IMR-90 (cell line): ENCODE results near the gene ANKRD45. TPM values are rescaled to one million over a fixed set of nuclear protein-coding genes. Genes with fewer than 3 reads are reported as not detected.

Experiments used
- ATAC-seq: fragments of 200-7000 bp; cut with Tn5 transposase; 2 replicates; pipeline ENCODE4 v1.9.1; 2020; ENCODE audit warnings: low read depth, mild to moderate bottlenecking, moderate library complexity
- BruUV-seq: library from RNA; stranded (reverse); fragments of 400-500 nt; replicated peaks from 2 replicates; lab custom pipeline; 2021; lab: Mats Ljungman, UMichigan
- CTCF ChIA-PET: fragments of 300-600 bp; formaldehyde crosslinking; extraction: SDS; loops from one replicate; lab custom pipeline; 2021; ENCODE audit warnings: antibody characterized with exemption; lab: Yijun Ruan, JAX
- POLR2A ChIA-PET: fragments of 300-600 bp; sonication (Branson Sonifier 250); formaldehyde crosslinking; loops from one replicate; lab custom pipeline; 2022; ENCODE audit warnings: antibody characterized with exemption; ENCODE audit not compliant: unreplicated experiment; lab: Charles Lee
- DNase-seq: peaks from one replicate; pipeline ENCODE4 v3.0.0; 2013
- H2AFZ ChIP-seq: replicated peaks from 2 replicates; pipeline ENCODE3; 2013; ENCODE audit warnings: low read length, mild to moderate bottlenecking; ENCODE audit not compliant: poor library complexity
- H2AK5ac ChIP-seq: 2 replicates; pipeline ENCODE4 v1.6.1; 2013; ENCODE audit warnings: low read depth, low read length, inconsistent platforms
- H2AK9ac ChIP-seq: replicated peaks from 2 replicates; pipeline ENCODE3; 2013; ENCODE audit warnings: mild to moderate bottlenecking, low read depth, low read length, moderate library complexity; ENCODE audit not compliant: poor library complexity
- H2BK120ac ChIP-seq: 2 replicates; pipeline ENCODE4 v1.6.1; 2013; ENCODE audit warnings: low read depth, low read length, inconsistent platforms
- H2BK15ac ChIP-seq: 3 replicates; pipeline ENCODE4 v1.6.1; 2013; ENCODE audit warnings: low read depth, low read length, inconsistent platforms
- H2BK20ac ChIP-seq: 2 replicates; pipeline ENCODE4 v1.6.1; 2013; ENCODE audit warnings: low read depth, mild to moderate bottlenecking, inconsistent platforms, low read length, moderate library complexity
- H2BK5ac ChIP-seq: 2 replicates; pipeline ENCODE4 v1.6.1; 2013; ENCODE audit warnings: mild to moderate bottlenecking, low read depth, low read length, inconsistent platforms; ENCODE audit not compliant: poor library complexity, severe bottlenecking
- H3K14ac ChIP-seq: replicated peaks from 2 replicates; pipeline ENCODE4 v1.6.1; 2013; ENCODE audit warnings: low read depth, low read length, inconsistent platforms
- H3K18ac ChIP-seq: 2 replicates; pipeline ENCODE4 v1.6.1; 2013; ENCODE audit warnings: low read depth, low read length, control low read depth
- H3K23ac ChIP-seq: 2 replicates; pipeline ENCODE4 v1.6.1; 2013; ENCODE audit warnings: low read depth, low read length, inconsistent platforms
- H3K27ac ChIP-seq: 2 replicates; pipeline ENCODE4 v1.5.1; 2013; ENCODE audit warnings: mild to moderate bottlenecking, control low read depth, low read length; ENCODE audit not compliant: insufficient read depth
- H3K27me3 ChIP-seq: 2 replicates; pipeline ENCODE4 v1.6.1; 2013; ENCODE audit warnings: low read length; ENCODE audit not compliant: control insufficient read depth, insufficient read depth
- H3K36me3 ChIP-seq: 2 replicates; pipeline ENCODE4 v1.6.1; 2013; ENCODE audit warnings: low read length, mixed read lengths; ENCODE audit not compliant: control insufficient read depth, insufficient read depth
- H3K4ac ChIP-seq: 2 replicates; pipeline ENCODE4 v1.6.1; 2013; ENCODE audit warnings: low read depth, low read length, inconsistent platforms
- H3K4me1 ChIP-seq: 2 replicates; pipeline ENCODE4 v1.6.1; 2013; ENCODE audit warnings: low read length, mixed read lengths; ENCODE audit not compliant: control insufficient read depth, insufficient read depth
- H3K4me2 ChIP-seq: 2 replicates; pipeline ENCODE4 v1.6.1; 2013; ENCODE audit warnings: low read depth, mild to moderate bottlenecking, control low read depth, low read length, moderate library complexity
- H3K4me3 ChIP-seq: 2 replicates; pipeline ENCODE4 v1.5.1; 2013; ENCODE audit warnings: low read depth, mild to moderate bottlenecking, control low read depth, low read length, moderate library complexity; ENCODE audit not compliant: insufficient read depth
- H3K56ac ChIP-seq: 2 replicates; pipeline ENCODE4 v1.6.1; 2013; ENCODE audit warnings: low read length, inconsistent platforms; ENCODE audit not compliant: insufficient read depth; ENCODE audit errors: extremely low read depth
- H3K79me1 ChIP-seq, 2 experiments: 2 replicates each; pipeline ENCODE4 v1.6.1; 2013; ENCODE audit warnings: low read length in 2 of 2, inconsistent platforms in 1 of 2, low read depth in 1 of 2
- H3K9ac ChIP-seq: 2 replicates; pipeline ENCODE4 v1.6.1; 2013; ENCODE audit warnings: low read depth, low read length, control low read depth
- H3K9me1 ChIP-seq: 2 replicates; pipeline ENCODE4 v1.6.1; 2013; ENCODE audit warnings: low read length, inconsistent platforms; ENCODE audit not compliant: insufficient read depth
- H3K9me3 ChIP-seq: 2 replicates; pipeline ENCODE4 v1.6.1; 2013; ENCODE audit warnings: low read length; ENCODE audit not compliant: control insufficient read depth, insufficient read depth
- H4K20me1 ChIP-seq: 2 replicates; pipeline ENCODE4 v1.6.1; 2013; ENCODE audit warnings: low read length, inconsistent platforms; ENCODE audit not compliant: insufficient read depth
- H4K5ac ChIP-seq: 2 replicates; pipeline ENCODE4 v1.6.1; 2013; ENCODE audit warnings: mild to moderate bottlenecking, low read depth, low read length, control low read depth
- H4K8ac ChIP-seq, 2 experiments: 2 replicates each; pipeline ENCODE4 v1.6.1; 2013; ENCODE audit warnings: low read depth in 2 of 2, low read length in 2 of 2, control low read depth in 1 of 2, inconsistent platforms in 1 of 2
- H4K91ac ChIP-seq: 2 replicates; pipeline ENCODE4 v1.6.1; 2013; ENCODE audit warnings: low read depth, low read length, inconsistent platforms; ENCODE audit not compliant: insufficient read depth
- BHLHE40 ChIP-seq: fragments of 150-350 bp; IDR thresholded peaks from 2 replicates; pipeline ENCODE4 v1.6.1; 2016; ENCODE audit warnings: mild to moderate bottlenecking, low read depth, low read length
- CEBPB ChIP-seq: IDR thresholded peaks from 2 replicates; pipeline ENCODE4 v1.6.1; 2012; ENCODE audit warnings: low read depth, low read length, improper control_type of control experiment
- CHD1 ChIP-seq: IDR thresholded peaks from 2 replicates; pipeline ENCODE4 v1.6.1; 2012; ENCODE audit warnings: low read depth, low read length, improper control_type of control experiment
- CTCF ChIP-seq: conservative IDR thresholded peaks from 2 replicates; pipeline ENCODE4 v1.5.1; 2012; ENCODE audit warnings: mild to moderate bottlenecking, low read depth, low read length, improper control_type of control experiment
- ELK1 ChIP-seq: fragments of 150-350 bp; IDR thresholded peaks from 2 replicates; pipeline ENCODE4 v1.6.1; 2016; ENCODE audit warnings: low read depth, mild to moderate bottlenecking, low read length, moderate library complexity, borderline replicate concordance
- FOS ChIP-seq: fragments of 150-350 bp; IDR thresholded peaks from 2 replicates; pipeline ENCODE4 v1.6.1; 2016; ENCODE audit warnings: low read depth, low read length
- MAZ ChIP-seq: IDR thresholded peaks from 2 replicates; pipeline ENCODE4 v1.6.1; 2012; ENCODE audit warnings: low read depth, mild to moderate bottlenecking, low read length, improper control_type of control experiment, moderate library complexity, borderline replicate concordance
- MXI1 ChIP-seq: IDR thresholded peaks from 2 replicates; pipeline ENCODE4 v1.6.1; 2012; ENCODE audit warnings: low read depth, mild to moderate bottlenecking, low read length, moderate library complexity, borderline replicate concordance
- NFE2L2 ChIP-seq: fragments of 150-350 bp; IDR thresholded peaks from 2 replicates; pipeline ENCODE4 v1.6.1; 2016; ENCODE audit warnings: low read depth, mild to moderate bottlenecking, low read length
- POLR2A ChIP-seq: IDR thresholded peaks from 2 replicates; pipeline ENCODE4 v1.6.1; 2012; ENCODE audit warnings: mild to moderate bottlenecking, low read depth, low read length
- RAD21 ChIP-seq: IDR thresholded peaks from 2 replicates; pipeline ENCODE4 v1.6.1; 2012; ENCODE audit warnings: low read length, improper control_type of control experiment
- RCOR1 ChIP-seq: IDR thresholded peaks from 2 replicates; pipeline ENCODE4 v1.6.1; 2012; ENCODE audit warnings: mild to moderate bottlenecking, low read length, improper control_type of control experiment; ENCODE audit not compliant: insufficient replicate concordance
- RFX5 ChIP-seq: IDR thresholded peaks from 2 replicates; pipeline ENCODE4 v1.8.0; 2012; ENCODE audit warnings: low read depth, mild to moderate bottlenecking, low read length, moderate library complexity
- SMC3 ChIP-seq: fragments of 150-350 bp; IDR thresholded peaks from 2 replicates; pipeline ENCODE4 v1.6.1; 2016; ENCODE audit warnings: low read depth, mild to moderate bottlenecking, antibody characterized with exemption, low read length, moderate library complexity
- USF2 ChIP-seq: fragments of 150-350 bp; IDR thresholded peaks from 2 replicates; pipeline ENCODE4 v1.6.1; 2017; ENCODE audit warnings: mild to moderate bottlenecking, antibody characterized with exemption, low read length, low read depth
- WGBS, 2 experiments: methylation state at CpG; one replicate each; pipeline versions ENCODE4 v1.1.5 to v1.1.7; 2013; ENCODE audit warnings: missing lambda C conversion rate in 2 of 2; ENCODE audit not compliant: insufficient read length in 1 of 2; ENCODE audit errors: extremely low coverage in 2 of 2; 5-methylcytosine and 5-hydroxymethylcytosine counted together
- dilution Hi-C: fragments of 300-500 bp; cut with HindIII; formaldehyde crosslinking; loops from one replicate; pipeline ENCODE4 v1.14.3; 2018; ENCODE audit warnings: low sequenced_read_pairs; ENCODE audit not compliant: unreplicated experiment
- in situ Hi-C: fragments of 300-500 bp; cut with MboI; formaldehyde crosslinking; loops from 3 replicates; pipeline ENCODE4 v1.14.3; 2019; ENCODE audit warnings: low sequenced_read_pairs, inconsistent platforms, mixed read lengths
- intact Hi-C: fragments of 100-400 bp; cut with micrococcal nuclease; formaldehyde crosslinking; loops from 2 replicates; pipeline ENCODE4 v1.10.0; 2022
- polyA plus RNA-seq, 3 experiments: library from polyadenylated mRNA; depleted of rRNA; stranded (reverse); fragments of >200 nt; gene quantifications; 2 replicates each; pipeline ENCODE4 v1.2.3, GENCODE V29; 2012; ENCODE audit warnings: low replicate concordance in 1 of 3
- total RNA-seq: library from RNA; depleted of rRNA; stranded (reverse); fragments of >200 nt; gene quantifications from 2 replicates; pipeline ENCODE4 v1.2.3, GENCODE V29; 2012

Gene ANKRD45
- total and polyA plus RNA-seq, 2 of the 4 experiments (the other 2 are of a cell fraction): under 0.01 TPM; not detected in 1

- no peak for DNase-seq
- Histone ChIP-seq H3K56ac (no peak overlapping the region), H3K4ac (no peak overlapping the region), H2BK15ac (no peak overlapping the region), H3K9me3 (no peaks in the 10 kb centered on the region), H3K4me2 (no peak overlapping the region), H2BK5ac (no peak overlapping the region), H4K8ac (no peak overlapping the region), H2AFZ (no peak overlapping the region), H3K79me1 (no peaks in the 10 kb centered on the region), H4K5ac (no peak overlapping the region), H3K9ac (no peak overlapping the region), H4K91ac (no peak overlapping the region), H2BK20ac (no peak overlapping the region), H3K4me1 (no peaks in the 10 kb centered on the region), H2AK5ac (no peak overlapping the region), H2BK120ac (no peak overlapping the region), H4K20me1 (no peaks in the 10 kb centered on the region), H3K23ac (no peak overlapping the region), H3K18ac (no peak overlapping the region), H3K4me3 (no peak overlapping the region), H3K27ac (no peak overlapping the region), H3K9me1 (no peaks in the 10 kb centered on the region; the same call in 1 of the 2 replicates), H3K14ac (no peak overlapping the region), H3K27me3 (no peaks in the 10 kb centered on the region), H3K36me3 (no peaks in the 10 kb centered on the region), H2AK9ac (no peak overlapping the region)
- dilution Hi-C loops: no loop called here
- ChIA-PET CTCF (no interaction called here), POLR2A (no interaction called here)
- WGBS, 2 experiments: no CpG with 5 or more reads among the region's 1 CpG
- in situ Hi-C loops: no loop called here
- TF ChIP-seq MAZ (no peak), RCOR1 (no peak), RFX5 (no peak), RAD21 (no peak), BHLHE40 (no peak), FOS (no peak), CHD1 (no peak), SMC3 (no peak), CTCF (no peak), USF2 (no peak), MXI1 (no peak), ELK1 (no peak), CEBPB (no peak), POLR2A (no peak), NFE2L2 (no peak)
- intact Hi-C loops: no loop called here
- no peak for ATAC-seq
- BruUV-seq: no TSS peak
Observed at GRCh38 chr1:173568483-173568882, 101.2 kb downstream of the ANKRD45 start.
